SKM-1 (cell line): ENCODE results near the gene CDC37.

Experiments
- DNase-seq: peaks from one replicate; lab custom pipeline; 2025; ENCODE audit not compliant: unreplicated experiment; lab: John Stamatoyannopoulos, UW

CDC37 gene

GRCh38 chr19:10356431-10356830 is 46.9 kb downstream of the CDC37 start:
- DNase-seq = no peak

GRCh38 chr19:10353793-10354391 is 49.5 kb downstream of the CDC37 start:
- DNase-seq = no peak

GRCh38 chr19:10352764-10353671 is 50.3 kb downstream of the CDC37 start:
- no peak for DNase-seq

- DNase-seq = peak; percentile 60
Measured at GRCh38 chr19:10346509-10346908, 56.8 kb downstream of the CDC37 start.

GRCh38 chr19:10344780-10345179 is 58.6 kb downstream of the CDC37 start:
- DNase-seq = no peak

- no peak for DNase-seq
Measured at GRCh38 chr19:10343495-10343894, 59.8 kb downstream of the CDC37 start.
